RWPE1 (cell line): Measurements from ENCODE around the gene C1orf87.

Experiments
- CTCF ChIA-PET: fragments of 350-600 bp; sonication (Branson Sonifier 250); formaldehyde crosslinking; extraction: SDS; loops from one replicate; lab custom pipeline; 2021; lab: Yijun Ruan, JAX
- POLR2A ChIA-PET: fragments of 400-600 bp; formaldehyde crosslinking; extraction: SDS; loops from one replicate; lab custom pipeline; 2020; ENCODE audit warnings: antibody characterized with exemption; ENCODE audit not compliant: low non-redundant PET; lab: Yijun Ruan, JAX
- DNase-seq: peaks from one replicate; pipeline ENCODE4 v3.0.0; 2012; ENCODE audit warnings: low spot score
- H3K27ac ChIP-seq: fragments of 450-650 bp; 2 replicates; pipeline ENCODE4 v1.5.1; 2017
- CTCF ChIP-seq: fragments of 450-650 bp; conservative IDR thresholded peaks from 2 replicates; pipeline ENCODE4 v1.5.1; 2017; ENCODE audit warnings: low read depth, mild to moderate bottlenecking

C1orf87 gene

GRCh38 chr1:60054374-60054773 lies 19.2 kb downstream of the C1orf87 start:
- ChIA-PET POLR2A (no interaction called here), CTCF (no interaction called here)
- H3K27ac ChIP-seq, result no peak overlapping the region
- no peak for TF ChIP-seq CTCF
- no peak for DNase-seq

- DNase-seq, result no peak
- no peak overlapping the region for H3K27ac ChIP-seq
- CTCF ChIA-PET, result interaction anchor here (0.6 kb wide), 1 partner anchor 962 kb away, joined by 3 read pairs; no protein-coding TSS in a partner anchor
- POLR2A ChIA-PET, result no interaction called here
- TF ChIP-seq CTCF, result no peak
Measured at GRCh38 chr1:60052601-60053000, 21.0 kb downstream of the C1orf87 start.

- ChIA-PET POLR2A (no interaction called here), CTCF (no interaction called here)
- no peak overlapping the region for H3K27ac ChIP-seq
- no peak for DNase-seq
- TF ChIP-seq CTCF, result no peak
Measured at GRCh38 chr1:60051191-60051590, 22.4 kb downstream of the C1orf87 start.

GRCh38 chr1:60049188-60049587 lies 24.4 kb downstream of the C1orf87 start:
- ChIA-PET CTCF (no interaction called here), POLR2A (no interaction called here)
- no peak for TF ChIP-seq CTCF
- no peak overlapping the region for H3K27ac ChIP-seq
- DNase-seq, result no peak

GRCh38 chr1:60044881-60045280 lies 28.7 kb downstream of the C1orf87 start:
- no peak overlapping the region for H3K27ac ChIP-seq
- no peak for DNase-seq
- POLR2A ChIA-PET, result no interaction called here
- TF ChIP-seq CTCF, result no peak
- CTCF ChIA-PET, result no interaction called here

GRCh38 chr1:60041783-60042182 lies 31.8 kb downstream of the C1orf87 start:
- ChIA-PET CTCF (no interaction called here), POLR2A (no interaction called here)
- no peak for TF ChIP-seq CTCF
- no peak for DNase-seq
- H3K27ac ChIP-seq, result no peak overlapping the region

- DNase-seq, result no peak
- no peak overlapping the region for H3K27ac ChIP-seq
- TF ChIP-seq CTCF, result no peak
- ChIA-PET POLR2A (no interaction called here), CTCF (interaction anchor here (0.6 kb wide), 1 partner anchor 435 kb away, joined by 3 read pairs; no protein-coding TSS in a partner anchor)
Measured at GRCh38 chr1:60037669-60038068, 35.9 kb downstream of the C1orf87 start.
